GM12873 (cell line): ENCODE results near the gene CDH23.

Experiments used
- CTCF ChIP-seq: IDR thresholded peaks from 2 replicates; pipeline ENCODE4 v1.5.1; 2012; ENCODE audit warnings: low read depth, mild to moderate bottlenecking, moderate library complexity, low read length, control low read depth; ENCODE audit not compliant: insufficient read depth; ENCODE audit errors: missing control alignments

Gene CDH23

GRCh38 chr10:71714031-71714410 is 317.3 kb downstream of the CDH23 start:
- TF ChIP-seq CTCF, result no peak

- TF ChIP-seq CTCF, result no peak
Measured at GRCh38 chr10:71714592-71714991, 317.9 kb downstream of the CDH23 start.

GRCh38 chr10:71715026-71715425 is 318.3 kb downstream of the CDH23 start:
- TF ChIP-seq CTCF, result no peak

GRCh38 chr10:71715860-71716259 is 319.1 kb downstream of the CDH23 start:
- no peak for TF ChIP-seq CTCF

- no peak for TF ChIP-seq CTCF
Measured at GRCh38 chr10:71716426-71716825, 319.7 kb downstream of the CDH23 start.

- no peak for TF ChIP-seq CTCF
Measured at GRCh38 chr10:71717056-71717455, 320.3 kb downstream of the CDH23 start.

- no peak for TF ChIP-seq CTCF
Measured at GRCh38 chr10:71717551-71717951, 320.8 kb downstream of the CDH23 start.
